OCI-LY1 (cell line): ENCODE data around the gene CUX1.

Experiments
- EZH2 ChIP-seq: fragments of 200-600 bp; sonication (generic), shearing (Covaris generic); IDR thresholded peaks from 2 replicates; pipeline ENCODE4 v1.8.0; 2017; ENCODE audit warnings: borderline replicate concordance, mixed run types, mild to moderate bottlenecking, antibody characterized with exemption, low read length, moderate library complexity, mixed read lengths
- TF ChIP-seq, protein P1 (sequence below): fragments of 200-600 bp; sonication (generic), shearing (Covaris generic); IDR thresholded peaks from 2 replicates; pipeline ENCODE4 v1.5.1; 2017; ENCODE audit warnings: mild to moderate bottlenecking, antibody characterized with exemption, low read length, moderate library complexity, mixed read lengths

DNA sequence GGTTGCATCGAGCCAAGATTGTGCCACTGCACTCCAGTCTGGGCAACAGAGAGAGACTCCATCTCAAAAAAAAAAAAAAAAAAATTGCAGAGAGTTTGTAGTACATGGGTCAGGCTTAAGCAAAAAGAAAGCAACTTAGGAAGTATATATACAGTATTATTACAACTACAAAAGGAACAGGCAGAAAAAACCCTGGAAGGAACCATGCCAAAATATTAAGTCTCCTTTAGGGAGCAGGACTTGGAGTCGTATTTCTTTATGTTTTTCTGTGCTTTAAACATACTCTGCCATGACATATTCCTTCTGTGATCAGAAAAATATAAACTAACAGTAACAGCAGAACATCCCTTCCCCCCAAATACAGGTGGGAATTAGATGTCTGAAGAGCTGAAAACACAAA, 144.4 kb downstream of the CUX1 start:
- no peak for TF ChIP-seq EZH2
- TF ChIP-seq, protein P1, sequence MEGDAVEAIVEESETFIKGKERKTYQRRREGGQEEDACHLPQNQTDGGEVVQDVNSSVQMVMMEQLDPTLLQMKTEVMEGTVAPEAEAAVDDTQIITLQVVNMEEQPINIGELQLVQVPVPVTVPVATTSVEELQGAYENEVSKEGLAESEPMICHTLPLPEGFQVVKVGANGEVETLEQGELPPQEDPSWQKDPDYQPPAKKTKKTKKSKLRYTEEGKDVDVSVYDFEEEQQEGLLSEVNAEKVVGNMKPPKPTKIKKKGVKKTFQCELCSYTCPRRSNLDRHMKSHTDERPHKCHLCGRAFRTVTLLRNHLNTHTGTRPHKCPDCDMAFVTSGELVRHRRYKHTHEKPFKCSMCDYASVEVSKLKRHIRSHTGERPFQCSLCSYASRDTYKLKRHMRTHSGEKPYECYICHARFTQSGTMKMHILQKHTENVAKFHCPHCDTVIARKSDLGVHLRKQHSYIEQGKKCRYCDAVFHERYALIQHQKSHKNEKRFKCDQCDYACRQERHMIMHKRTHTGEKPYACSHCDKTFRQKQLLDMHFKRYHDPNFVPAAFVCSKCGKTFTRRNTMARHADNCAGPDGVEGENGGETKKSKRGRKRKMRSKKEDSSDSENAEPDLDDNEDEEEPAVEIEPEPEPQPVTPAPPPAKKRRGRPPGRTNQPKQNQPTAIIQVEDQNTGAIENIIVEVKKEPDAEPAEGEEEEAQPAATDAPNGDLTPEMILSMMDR = no peak
